ENCODE measurements around the gene ARID5B.

Gene ARID5B

DNA sequence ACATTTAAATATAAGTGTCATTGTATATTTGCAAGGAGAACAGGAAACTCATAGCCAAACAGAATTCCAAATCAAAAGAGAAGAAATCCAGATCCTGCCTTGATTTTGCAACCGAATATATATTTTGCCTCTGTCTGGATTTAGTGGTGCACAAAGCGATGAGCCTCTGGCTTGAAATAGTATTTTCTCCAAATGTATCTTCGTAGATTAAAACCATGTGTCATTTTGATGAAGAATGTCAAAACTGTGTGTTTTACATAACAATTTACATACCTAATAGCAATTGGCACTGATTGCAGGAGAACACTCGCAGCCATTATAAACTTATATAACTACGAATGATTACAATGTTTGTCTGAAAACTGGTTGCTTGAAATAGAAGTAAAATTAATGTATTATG is 156.4 kb downstream of the ARID5B start:
- no peak for DNase-seq

DNA sequence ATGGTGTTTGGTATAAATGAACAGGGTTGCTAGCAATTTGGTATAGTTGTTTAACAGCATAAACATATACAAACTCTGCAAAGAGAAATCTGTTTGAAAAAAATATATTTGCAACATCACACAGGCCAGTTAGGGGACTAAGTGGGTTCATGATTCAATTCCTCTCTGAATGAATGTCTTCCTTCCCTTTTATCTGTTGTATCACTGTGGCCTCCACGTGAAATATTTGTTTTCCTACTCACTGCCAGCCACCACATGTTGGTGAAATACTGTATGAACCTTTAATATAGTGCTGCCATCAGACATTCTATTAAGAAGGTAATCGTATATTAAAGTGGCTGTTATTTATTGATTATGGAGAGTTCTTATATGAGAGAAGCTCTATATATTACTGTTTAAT is 157.0 kb downstream of the ARID5B start:
- DNase-seq: no peak

DNA sequence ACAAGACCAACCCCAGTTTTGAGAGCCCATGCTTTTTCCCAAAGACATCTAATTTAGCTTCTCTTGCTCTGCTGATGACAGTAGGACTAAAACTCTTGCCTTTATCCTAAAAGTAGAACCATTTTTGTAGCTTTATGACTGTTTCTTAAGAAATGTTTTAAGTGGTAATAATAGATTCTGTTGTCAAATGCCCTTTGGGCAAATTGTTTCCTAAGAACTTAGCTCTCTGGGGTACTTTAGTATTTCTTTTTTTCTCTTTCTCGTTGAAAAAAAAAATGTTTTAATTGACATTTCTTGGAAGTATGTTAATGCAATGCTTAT is 157.4 kb downstream of the ARID5B start:
- DNase-seq: no peak

DNA sequence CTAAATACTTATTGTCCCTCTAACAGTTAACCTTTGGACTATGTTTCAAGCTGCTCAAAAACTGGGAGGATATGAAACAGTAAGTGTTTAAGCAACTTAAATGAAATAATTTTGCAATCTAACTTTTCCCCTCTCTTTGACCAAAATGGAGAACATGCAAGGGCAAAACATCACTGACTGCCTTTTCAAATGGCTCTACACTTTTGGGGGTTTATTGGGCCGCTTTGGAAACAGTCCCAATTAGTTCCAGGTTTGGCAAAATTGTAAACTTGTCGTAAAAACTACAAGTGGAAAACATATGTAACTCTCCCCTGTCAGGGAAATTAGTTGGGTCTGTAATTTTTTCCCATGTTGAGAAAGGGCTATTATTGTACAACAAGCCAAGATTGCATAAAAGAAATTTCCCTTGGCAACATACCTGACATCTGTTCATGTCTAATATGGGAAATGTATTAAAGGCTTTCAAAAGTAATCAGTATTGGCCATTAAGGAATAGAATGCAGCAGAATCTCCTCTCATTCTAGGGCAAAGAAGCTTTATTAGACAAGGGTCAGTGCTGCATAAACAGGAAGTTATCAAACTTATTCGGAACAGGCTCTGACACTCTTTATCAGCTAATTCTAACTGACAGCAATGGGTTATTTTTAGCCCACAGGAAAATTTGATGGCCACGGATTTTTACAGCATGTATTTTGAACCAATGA is 157.9 kb downstream of the ARID5B start:
- DNase-seq: no peak

DNA sequence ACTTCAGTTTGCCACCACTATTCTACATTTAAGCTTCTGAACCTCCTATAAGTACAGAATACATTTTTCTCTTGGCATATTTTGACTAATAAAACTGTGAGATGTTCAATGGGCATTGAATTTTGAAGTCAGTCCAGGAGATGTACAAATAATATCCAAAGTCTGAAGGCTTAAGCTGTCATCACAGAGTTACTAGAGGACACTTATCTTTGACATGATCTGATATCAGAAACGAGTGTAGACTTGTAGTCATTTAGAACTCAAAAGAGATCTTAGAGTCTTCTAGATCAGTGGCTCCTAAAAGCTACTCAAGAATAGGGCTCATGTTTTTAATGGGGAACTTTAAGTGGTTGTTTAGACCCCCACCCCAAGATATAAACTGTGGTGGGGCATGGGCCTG is 160.5 kb downstream of the ARID5B start:
- DNase-seq: no peak

DNA sequence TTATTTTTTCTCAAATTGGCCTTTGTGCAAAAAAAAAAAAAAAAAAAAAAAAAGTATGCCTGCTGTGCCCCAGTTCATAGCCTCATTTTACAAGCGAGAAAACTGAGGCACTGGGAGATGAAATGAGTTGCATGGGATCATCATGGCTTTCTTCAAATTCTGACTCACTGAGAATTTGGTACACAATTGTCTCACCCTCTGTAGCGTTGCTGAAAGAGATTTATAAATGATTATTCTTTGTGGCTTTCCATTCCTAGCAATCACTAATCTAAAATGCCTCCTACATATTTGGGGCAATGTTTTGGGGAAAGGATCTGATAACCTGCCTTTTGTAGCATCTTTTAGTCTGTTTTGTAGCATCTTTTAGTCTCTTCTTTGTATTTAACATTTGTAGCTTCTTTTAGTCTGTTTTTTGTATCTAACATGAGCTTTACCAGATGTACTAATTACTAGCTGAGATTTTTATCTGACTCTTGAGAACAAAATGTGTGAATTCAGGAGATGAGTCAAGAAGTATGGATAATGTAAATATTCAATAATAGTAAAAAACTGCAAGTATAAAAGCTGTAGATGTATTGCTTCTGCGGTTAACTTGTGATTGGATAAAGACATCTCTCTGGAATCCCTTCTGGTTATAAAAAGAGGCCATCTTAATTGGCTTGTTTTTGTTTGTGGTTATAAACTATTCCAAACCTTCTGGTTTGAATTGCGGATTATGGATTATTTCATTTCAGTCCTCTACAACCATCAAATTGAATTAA is 161.4 kb downstream of the ARID5B start:
- no peak for DNase-seq

DNA sequence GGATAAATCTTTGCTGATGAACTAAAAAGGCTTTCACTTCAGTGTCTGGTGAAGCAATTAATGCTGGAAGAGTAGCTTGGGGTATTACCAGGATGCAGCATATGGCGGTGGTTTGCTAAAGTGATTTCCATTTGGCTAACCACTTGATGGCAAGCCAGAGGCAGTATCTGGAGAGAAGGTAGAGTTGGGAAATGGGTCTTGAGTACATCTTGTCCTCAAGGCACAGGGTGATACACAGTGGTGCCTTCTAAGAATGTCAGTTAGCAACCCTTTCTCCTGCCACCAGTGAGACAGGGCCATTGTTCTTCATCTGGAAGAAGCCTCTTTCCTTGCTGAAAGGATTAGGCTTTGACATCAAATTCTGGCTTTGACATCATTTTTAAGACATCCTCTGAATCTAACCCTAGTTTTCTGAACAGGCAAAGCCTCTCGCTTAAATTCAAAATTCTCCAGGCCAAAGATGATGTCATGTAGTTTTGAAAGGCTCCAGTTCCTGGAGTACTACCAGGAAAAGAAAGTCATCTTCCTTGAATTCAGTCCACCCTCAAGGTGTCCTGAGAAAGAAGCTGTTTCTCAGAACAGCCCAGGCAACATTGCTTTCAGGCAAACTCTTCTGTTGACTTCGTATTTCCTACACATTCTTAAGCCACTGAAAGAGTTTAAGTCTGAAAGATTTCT is 162.4 kb downstream of the ARID5B start:
- DNase-seq: no peak

DNA sequence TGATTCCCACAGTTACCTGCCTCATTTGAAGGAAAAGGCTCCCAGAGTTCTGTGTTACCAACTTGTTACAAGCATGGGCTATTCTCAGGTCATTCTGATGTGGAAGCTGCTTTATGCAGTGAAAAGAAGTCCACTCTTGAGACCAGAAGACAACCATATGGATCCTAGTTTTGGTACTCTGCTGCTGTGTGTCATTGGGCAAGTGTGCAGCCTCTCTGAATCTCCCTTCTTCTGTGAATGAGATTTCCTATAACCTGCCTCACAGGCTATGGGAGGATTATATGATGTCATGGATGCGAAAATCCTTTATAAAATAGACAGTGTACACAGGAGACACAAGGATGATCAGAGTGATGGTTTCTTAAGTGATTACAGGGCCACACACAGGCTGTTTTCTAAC is 166.1 kb downstream of the ARID5B start:
- no peak for DNase-seq

DNA sequence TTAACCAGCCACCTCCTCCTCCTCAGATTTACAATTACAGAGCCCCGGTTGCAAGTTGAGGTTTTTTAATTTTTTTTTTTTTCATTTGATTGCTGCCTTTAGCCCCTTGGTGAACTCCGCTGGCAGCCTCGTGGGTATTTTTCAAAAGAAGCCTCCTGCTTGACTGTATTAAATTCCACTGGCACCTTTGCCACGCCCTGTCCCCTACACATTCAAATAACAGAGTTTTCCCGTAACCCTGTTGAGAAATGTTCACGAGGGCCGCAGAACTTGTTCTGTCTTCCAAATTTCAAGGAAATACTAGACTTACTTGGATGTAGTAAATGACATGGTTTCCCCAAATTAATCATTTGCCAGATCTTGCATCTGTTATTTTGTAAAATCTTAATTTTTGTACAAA is 167.0 kb downstream of the ARID5B start:
- no peak for DNase-seq

DNA sequence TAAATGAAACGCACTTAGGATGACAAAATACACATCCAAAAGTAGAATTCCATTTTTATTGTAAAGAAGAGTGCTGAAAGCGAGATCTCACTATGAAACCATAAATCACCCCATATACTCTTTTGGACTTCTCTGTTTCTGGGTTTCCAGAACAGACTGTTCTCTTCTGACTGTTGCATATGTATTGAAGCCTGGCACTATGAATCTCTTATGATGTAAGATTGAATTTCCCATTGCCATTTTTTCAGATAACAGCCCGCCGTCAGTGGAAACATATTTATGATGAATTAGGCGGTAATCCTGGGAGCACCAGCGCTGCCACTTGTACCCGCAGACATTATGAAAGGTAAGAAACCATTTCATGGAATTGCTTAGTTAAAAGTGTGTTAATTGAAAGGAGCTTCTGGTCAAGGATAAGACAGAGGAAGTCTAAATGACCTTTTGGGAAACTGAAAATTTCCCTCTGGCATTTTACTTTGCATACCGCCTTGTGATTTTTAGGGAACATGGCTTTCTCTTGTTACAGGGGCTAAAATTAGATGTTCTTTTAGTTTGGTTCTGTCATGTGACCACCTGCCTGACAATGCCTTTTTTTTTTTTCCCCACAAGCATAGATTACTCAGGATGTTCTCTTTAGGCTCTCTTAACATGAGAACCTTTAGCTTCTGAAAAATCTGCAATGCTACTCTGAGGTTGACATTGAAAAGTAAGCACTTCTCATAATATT is 168.1 kb downstream of the ARID5B start:
- no peak for DNase-seq

DNA sequence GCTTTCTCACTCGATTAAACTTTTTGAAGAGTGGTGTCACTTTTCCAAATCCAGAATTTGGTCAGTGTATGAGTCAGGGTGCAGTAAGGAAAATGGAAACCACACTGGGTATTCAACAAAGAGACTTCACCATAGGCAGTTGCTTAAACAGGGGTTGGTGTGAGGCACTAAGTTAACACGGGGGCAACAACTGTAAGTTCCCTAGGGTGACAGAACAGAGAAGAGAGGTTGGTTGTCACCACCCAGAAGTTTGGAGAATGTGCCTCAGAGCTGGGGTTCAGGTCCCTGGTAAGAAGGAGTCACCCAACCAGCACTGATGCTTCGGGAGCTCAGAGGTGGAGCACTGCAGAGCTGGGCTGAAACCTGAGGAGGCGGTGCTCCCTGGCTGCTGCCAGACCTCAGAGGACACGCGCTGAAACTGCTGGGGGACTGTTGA is 170.4 kb downstream of the ARID5B start:
- peak; percentile 25 for DNase-seq

DNA sequence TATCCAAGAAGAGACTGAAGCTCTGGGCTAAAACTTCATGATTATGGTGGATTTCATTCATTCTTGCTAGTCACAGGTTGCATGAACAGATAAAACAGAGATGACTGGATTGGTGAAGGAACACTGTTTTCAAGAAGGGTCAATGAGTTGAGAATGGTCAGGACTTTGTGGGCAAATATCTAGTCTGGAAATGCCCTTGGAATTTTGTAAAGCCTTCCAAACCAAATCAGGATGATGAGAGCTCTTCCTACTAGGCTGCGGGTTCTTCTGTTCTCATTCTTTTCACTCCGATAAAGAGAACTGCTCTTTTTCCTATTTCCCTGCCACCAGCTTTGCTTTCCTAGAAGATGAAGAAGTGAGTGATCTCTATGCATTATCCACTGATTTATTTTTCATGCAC is 171.4 kb downstream of the ARID5B start:
- DNase-seq: no peak

DNA sequence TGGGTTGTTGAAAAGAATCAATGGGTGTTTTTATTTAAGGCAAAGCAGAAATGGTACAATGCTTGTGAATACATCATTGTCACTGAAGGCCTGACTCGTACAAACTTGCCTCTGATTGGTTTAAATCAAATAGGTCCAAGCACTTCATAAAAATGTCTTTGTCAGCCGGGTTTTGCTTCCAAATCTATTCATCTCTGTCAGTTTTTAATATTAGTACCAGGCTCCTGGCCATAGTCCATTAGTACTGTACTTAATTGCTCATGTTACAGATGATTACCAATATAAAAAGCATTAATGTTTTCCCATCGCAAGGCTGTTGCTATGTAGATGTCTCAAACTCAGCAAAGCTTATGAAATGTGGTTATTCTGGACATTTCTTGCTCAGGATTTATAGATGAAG is 171.9 kb downstream of the ARID5B start:
- no peak for DNase-seq

DNA sequence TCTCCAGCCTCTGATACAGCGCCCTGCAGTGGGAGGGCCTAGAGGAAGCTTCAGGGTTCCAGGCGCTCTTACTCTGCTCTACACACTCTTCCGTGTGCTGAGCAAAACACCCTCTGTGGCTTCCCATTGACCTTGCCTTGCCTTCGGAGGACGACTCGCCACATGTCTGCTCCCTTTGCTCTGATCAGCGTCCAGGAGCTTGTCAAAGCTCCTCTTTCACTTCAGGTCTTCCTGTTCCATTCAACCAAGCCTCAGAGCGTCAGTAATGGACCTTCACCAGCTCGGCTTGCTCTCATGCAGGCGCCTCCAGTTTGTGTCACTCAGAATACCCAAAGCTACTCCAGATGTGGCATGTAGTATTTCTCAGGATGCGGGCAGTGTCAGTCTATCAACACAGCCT is 173.9 kb downstream of the ARID5B start:
- DNase-seq: no peak

DNA sequence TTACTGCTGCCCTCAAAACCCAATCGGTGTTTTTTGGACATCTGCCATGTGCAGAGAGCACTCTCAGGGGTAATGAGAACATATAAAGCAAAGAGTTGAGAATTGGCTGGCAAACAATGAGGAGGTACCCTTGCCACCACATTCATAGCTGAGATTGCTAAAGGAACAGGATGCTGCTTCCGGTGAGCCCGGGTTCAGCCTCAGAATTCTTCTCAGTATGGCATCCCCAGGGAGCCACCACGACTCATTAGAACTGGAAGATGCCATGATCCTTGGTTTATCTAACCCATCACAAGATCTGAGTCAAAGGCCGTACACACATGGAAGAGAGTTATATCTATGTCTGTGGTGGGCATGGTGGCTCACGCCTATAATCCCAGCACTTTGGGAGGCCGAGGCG is 174.4 kb downstream of the ARID5B start:
- no peak for DNase-seq

DNA sequence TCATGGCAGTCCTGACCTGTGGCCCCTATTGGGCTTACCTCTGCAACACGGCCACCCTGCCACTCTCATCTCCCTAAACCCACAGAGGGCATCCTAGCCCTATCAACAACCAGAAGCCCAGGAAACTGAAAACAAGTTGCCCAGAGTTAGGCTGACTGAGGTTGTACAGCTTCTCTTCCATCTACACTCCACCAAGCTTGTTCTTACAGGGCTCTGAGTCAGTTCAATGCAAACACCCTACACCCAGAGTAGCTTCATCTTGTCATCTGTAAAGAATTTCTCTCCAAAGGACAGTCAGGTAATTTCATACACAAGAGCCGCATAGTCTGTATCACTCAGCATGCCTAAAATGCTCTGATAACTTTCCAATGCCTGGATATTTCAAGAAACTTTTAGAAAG is 175.4 kb downstream of the ARID5B start:
- DNase-seq: no peak

DNA sequence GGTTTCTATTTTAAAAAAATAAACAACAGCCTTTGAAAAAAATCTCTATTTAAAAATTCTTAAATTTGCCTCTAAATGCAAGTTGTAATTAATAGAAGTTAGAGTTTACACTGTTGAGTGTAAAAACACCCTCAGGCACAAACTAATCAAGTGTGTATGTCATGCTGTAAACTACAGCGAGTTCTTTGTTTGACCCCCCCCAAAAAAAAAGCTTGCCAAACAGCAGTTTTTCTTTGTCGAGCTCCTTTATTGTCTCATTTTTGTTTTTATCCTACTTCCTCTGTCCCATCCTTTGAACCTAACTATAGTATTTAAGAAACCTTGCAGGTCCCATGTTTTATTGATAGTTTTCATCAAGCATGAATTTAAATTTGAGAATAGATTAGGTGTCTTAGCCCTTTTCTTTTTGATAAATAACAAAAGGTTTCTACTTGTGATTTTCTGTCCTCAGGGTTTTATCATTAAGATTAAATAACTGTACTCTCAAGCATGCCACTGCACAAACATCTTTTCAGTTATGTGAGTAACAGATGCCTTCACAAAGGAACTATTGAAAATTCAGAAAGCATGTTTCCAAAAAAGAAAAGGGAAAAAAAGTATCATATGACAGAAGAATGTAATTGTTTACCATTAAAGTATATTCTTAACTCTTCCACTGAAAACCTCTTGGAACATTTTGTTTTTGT is 176.0 kb downstream of the ARID5B start:
- DNase-seq: no peak

DNA sequence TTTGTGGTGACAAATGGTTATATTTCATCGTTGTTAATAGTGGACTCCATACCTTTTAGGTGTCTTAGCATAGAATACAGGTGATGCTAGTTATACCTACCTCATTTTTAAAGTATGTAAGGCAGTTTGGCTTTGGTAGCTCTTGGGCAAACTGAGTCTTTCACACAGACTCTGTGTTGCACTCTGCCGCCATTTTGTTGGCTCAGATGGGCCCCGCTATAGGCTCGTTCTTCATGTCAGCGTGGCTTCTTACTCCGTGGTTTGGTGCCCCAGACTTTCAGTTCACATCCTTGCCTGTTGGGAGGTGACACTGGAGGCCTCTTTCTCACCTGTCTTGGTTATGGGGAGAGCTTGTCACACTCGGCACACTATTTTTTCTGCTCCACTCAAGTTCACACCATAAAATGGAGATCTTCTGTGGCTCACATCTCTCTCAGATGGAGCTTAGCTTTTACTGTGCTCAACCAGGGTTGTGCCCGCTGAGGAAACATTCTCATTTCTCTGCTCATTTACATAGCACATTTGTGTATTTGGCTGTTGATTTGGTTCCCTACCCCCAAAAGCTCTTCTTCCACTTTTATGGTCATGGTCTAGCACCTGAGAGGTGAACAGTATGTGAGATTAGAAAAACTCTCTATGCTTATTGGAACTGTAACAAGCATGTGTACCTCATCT is 178.5 kb downstream of the ARID5B start:
- no peak for DNase-seq

DNA sequence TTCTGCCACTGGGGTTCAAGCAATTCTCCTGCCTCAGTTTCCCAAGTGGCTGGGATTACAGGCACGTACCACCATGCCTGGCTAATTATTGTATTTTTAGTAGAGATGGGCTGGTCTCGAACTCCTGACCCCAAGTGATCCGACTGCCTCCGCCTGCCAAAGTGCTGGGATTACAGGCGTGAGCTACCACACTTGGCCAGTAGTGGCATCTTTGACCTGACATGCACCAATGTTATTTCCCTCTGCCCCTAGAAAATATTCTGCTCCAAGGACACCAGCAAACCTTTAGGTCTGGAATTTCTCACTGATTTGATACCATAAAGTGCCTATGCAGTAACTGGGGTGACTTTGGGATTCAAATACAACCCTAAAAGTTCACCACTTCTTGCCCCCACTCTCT is 179.4 kb downstream of the ARID5B start:
- no peak for DNase-seq

DNA sequence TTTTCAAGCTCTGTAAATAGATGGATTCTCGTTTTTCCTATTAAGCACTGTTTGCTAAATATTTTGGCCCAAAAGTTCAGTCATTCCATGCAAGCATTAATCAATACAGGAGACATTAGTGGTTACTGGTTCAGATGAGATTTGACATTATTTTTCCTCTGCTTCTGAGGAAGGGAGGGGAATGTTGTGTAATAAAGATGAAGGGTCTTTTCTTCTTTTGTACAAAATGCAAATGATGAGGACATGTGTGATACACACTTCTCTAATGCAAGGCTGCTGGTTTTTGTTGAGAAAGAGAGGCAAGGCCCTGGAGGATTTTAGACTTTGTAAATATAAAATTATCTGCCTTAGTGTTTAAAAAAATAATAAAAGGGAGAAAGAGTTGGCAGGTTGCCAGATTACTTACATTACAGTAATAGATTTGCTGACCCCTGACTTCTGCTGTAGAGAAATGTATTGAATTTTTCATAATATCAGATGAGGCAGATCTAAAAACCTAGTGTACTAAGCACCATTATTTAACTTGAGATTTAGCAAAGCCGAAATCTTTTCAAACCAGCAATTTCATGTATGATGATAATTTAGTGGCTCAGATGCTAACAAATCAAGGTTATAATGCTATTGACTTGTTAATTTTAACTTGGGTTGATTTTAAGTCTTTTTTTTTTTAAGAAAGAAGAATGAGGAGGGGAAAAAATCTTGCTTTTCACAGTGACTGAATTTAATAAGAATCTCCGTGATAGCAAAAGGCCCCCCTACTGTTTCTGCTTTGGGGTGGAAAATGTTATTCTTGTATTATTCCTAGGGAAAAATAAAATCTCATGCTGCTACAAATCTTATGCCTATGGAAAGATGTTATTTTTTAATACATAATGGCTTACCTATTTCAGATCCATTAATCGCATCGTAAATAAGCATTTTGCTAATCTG is 180.1 kb downstream of the ARID5B start:
- no peak for DNase-seq

DNA sequence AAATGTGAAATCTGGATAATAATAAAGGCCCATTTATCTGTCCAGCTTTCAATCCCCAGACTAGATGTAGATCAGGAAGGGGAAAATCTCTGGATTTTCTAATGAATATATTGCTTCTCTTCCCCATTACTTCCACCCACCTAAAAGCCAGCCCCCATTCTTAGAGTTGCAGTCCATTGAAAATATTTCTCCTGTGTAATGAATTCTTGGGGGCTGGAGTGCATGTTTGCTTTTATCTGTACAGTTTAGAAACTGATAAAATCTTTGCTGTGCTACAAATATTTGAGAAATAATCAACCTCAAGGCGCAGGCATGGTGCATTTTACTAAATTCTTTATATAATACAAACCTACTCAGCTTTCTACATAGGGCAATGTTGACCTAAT is 180.8 kb downstream of the ARID5B start:
- DNase-seq: no peak
